Epithelial cell of proximal tubule (primary cell): Measurements from ENCODE around the gene APP. TPM values are rescaled to one million over a fixed set of nuclear protein-coding genes. Genes with fewer than 3 reads are reported as not detected.

ENCODE experiments used
- DNase-seq: peaks from one replicate; pipeline ENCODE4 v3.0.0-alpha.2; 2011; ENCODE audit warnings: low read depth
- H3K4me3 ChIP-seq: 2 replicates; pipeline ENCODE4 v1.5.1; 2011; ENCODE audit warnings: low read depth, mild to moderate bottlenecking, low read length
- CTCF ChIP-seq: conservative IDR thresholded peaks from 2 replicates; pipeline ENCODE4 v1.5.1; 2012; ENCODE audit warnings: low read depth, mild to moderate bottlenecking, low read length
- total RNA-seq: library from RNA; depleted of rRNA; stranded (reverse); fragments of >200 nt; gene quantifications from 2 replicates; pipeline ENCODE4 v1.2.3, GENCODE V29; 2015

Gene APP
- total RNA-seq, 1 donor from 2014 or later: 510 TPM

- no peak for TF ChIP-seq CTCF
- no peak for DNase-seq
Observed at GRCh38 chr21:25967181-25967900, 203.2 kb downstream of the APP start.

GRCh38 chr21:25965951-25966707, 204.4 kb downstream of the APP start:
- DNase-seq: no peak
- no peak overlapping the region for H3K4me3 ChIP-seq
- no peak for TF ChIP-seq CTCF

More at GRCh38 chr21:25967181-25967900, 203.2 kb downstream of the APP start:
- H3K4me3 ChIP-seq: no peak overlapping the region

GRCh38 chr21:25964926-25965325, 205.6 kb downstream of the APP start:
- no peak for DNase-seq
- no peak for TF ChIP-seq CTCF
- H3K4me3 ChIP-seq: no peak overlapping the region

- TF ChIP-seq CTCF: no peak
- no peak for DNase-seq
- no peak overlapping the region for H3K4me3 ChIP-seq
Observed at GRCh38 chr21:25964015-25964414, 206.6 kb downstream of the APP start.

DNA sequence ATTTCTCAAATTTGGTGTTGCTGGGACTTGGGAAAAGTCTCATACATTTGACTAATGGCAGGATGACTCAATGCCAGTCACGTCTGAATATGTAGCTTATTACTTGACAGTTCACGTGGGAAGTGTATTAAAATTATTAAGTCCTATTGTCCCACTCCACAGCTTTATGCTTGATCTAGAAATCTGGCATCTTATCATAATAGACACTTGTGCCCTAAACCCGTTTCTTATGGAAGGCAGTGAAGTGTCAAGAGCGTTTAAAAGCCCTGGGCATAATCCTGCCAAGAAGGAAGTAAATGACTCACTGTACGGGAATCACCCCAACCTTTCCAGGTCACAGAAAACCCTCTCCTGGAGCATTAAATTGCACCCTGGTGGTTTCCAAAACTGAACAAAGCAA, 207.4 kb downstream of the APP start:
- no peak for TF ChIP-seq CTCF
- no peak overlapping the region for H3K4me3 ChIP-seq
- DNase-seq: peak; percentile 76

- no peak for DNase-seq
- TF ChIP-seq CTCF: no peak
- no peak overlapping the region for H3K4me3 ChIP-seq
Observed at GRCh38 chr21:25961042-25961441, 209.5 kb downstream of the APP start.
